DOHH2 (cell line): ENCODE data around the gene GART.

Experiments used
- H3F3A ChIP-seq: fragments of 200-600 bp; sonication (generic), shearing (Covaris generic); 2 replicates; pipeline ENCODE4 v1.6.0; 2016; ENCODE audit warnings: antibody characterized with exemption, mild to moderate bottlenecking; ENCODE audit not compliant: control insufficient read depth, insufficient read depth
- H3K27ac ChIP-seq: fragments of 200-600 bp; sonication (generic); 2 replicates; pipeline ENCODE4 v1.5.1; 2014; ENCODE audit warnings: low read depth, mild to moderate bottlenecking, low read length, moderate library complexity
- H3K27me3 ChIP-seq: fragments of 200-600 bp; sonication (generic); 2 replicates; pipeline ENCODE4 v1.6.1; 2014; ENCODE audit warnings: mild to moderate bottlenecking, low read length, mixed read lengths; ENCODE audit not compliant: control insufficient read depth
- H3K36me3 ChIP-seq: fragments of 200-600 bp; sonication (generic); 2 replicates; pipeline ENCODE4 v1.6.1; 2014; ENCODE audit warnings: mild to moderate bottlenecking, low read length, moderate library complexity, mixed read lengths; ENCODE audit not compliant: control insufficient read depth
- H3K4me1 ChIP-seq: fragments of 200-600 bp; sonication (generic); 2 replicates; pipeline ENCODE4 v1.6.1; 2014; ENCODE audit warnings: mild to moderate bottlenecking, low read length, mixed read lengths; ENCODE audit not compliant: control insufficient read depth
- H3K4me2 ChIP-seq: fragments of 200-600 bp; sonication (generic); 2 replicates; pipeline ENCODE4 v1.6.0; 2014; ENCODE audit warnings: mild to moderate bottlenecking, low read length, moderate library complexity
- H3K4me3 ChIP-seq: fragments of 200-600 bp; sonication (generic); 2 replicates; pipeline ENCODE4 v1.5.1; 2014; ENCODE audit warnings: mild to moderate bottlenecking, low read length, mixed read lengths
- H3K79me2 ChIP-seq: fragments of 200-600 bp; sonication (generic); 2 replicates; pipeline ENCODE4 v1.6.1; 2014; ENCODE audit warnings: mild to moderate bottlenecking, low read length, mixed read lengths; ENCODE audit not compliant: control insufficient read depth
- H3K9me2 ChIP-seq: fragments of 200-600 bp; sonication (generic); replicated peaks from 2 replicates; pipeline ENCODE4 v1.6.1; 2014; ENCODE audit warnings: mild to moderate bottlenecking, low read length, mixed read lengths; ENCODE audit not compliant: control insufficient read depth
- H3K9me3 ChIP-seq: fragments of 200-600 bp; sonication (generic); 2 replicates; pipeline ENCODE4 v1.6.1; 2014; ENCODE audit warnings: antibody characterized with exemption, low read length, mixed read lengths; ENCODE audit not compliant: control insufficient read depth, insufficient read depth
- H4K20me1 ChIP-seq: fragments of 200-600 bp; sonication (generic); 2 replicates; pipeline ENCODE4 v1.6.0; 2014; ENCODE audit warnings: low read depth, mild to moderate bottlenecking, antibody characterized with exemption, low read length, moderate library complexity; ENCODE audit not compliant: control insufficient read depth, insufficient read depth
- CTCF ChIP-seq: fragments of 200-600 bp; sonication (generic); IDR thresholded peaks from one replicate; pipeline ENCODE4 v1.5.1; 2014; ENCODE audit warnings: antibody characterized with exemption, mild to moderate bottlenecking, low read depth, low read length; ENCODE audit not compliant: poor library complexity, severe bottlenecking
- EZH2phosphoT487 ChIP-seq: fragments of 200-600 bp; sonication (generic); IDR thresholded peaks from 2 replicates; pipeline ENCODE4 v1.6.1; 2017; ENCODE audit warnings: borderline replicate concordance, mild to moderate bottlenecking, antibody characterized with exemption, low read length, moderate library complexity, mixed read lengths

Gene GART

DNA sequence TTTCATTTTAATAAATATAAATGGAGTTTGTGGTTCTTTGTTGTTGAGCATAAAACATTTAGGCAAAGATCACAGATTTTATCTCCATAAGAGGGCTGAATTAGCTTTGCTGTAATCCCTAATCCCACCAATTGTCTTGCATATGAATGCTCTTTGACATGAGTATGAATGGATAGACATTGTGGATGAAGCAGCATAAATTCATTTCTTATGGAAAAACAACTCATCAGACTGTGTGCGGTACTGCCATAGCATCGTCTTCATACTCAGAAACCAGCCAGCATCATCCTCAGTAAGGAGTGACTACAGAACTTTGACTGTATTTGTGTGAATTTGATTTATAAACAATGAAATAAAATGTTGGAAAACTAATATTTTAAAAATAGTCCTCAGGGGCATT, 20.5 kb upstream of the GART start:
- Histone ChIP-seq H3K4me2 (no peak overlapping the region), H3F3A (peaks cover 27% of the 10 kb centered on the region), H3K9me3 (no peaks in the 10 kb centered on the region), H3K27me3 (no peaks in the 10 kb centered on the region), H3K9me2 (no peaks in the 10 kb centered on the region), H3K27ac (no peak overlapping the region), H3K4me1 (no peaks in the 10 kb centered on the region), H3K79me2 (peaks cover 73% of the 10 kb centered on the region), H4K20me1 (peaks cover 13% of the 10 kb centered on the region; the same call in 1 of the 2 replicates), H3K36me3 (peaks cover 94% of the 10 kb centered on the region), H3K4me3 (no peak overlapping the region)
- TF ChIP-seq CTCF (no peak), EZH2phosphoT487 (no peak)

GRCh38 chr21:33561373-33561772, 19.5 kb upstream of the GART start:
- Histone ChIP-seq H3K9me3 (no peaks in the 10 kb centered on the region), H3K9me2 (no peaks in the 10 kb centered on the region), H3K27me3 (no peaks in the 10 kb centered on the region), H4K20me1 (peaks cover 13% of the 10 kb centered on the region; the same call in 1 of the 2 replicates), H3K4me1 (no peaks in the 10 kb centered on the region), H3K4me2 (no peak overlapping the region), H3K79me2 (peaks cover 83% of the 10 kb centered on the region), H3K4me3 (no peak overlapping the region), H3K27ac (no peak overlapping the region), H3K36me3 (peaks cover 96% of the 10 kb centered on the region), H3F3A (peaks cover 20% of the 10 kb centered on the region)
- TF ChIP-seq EZH2phosphoT487 = no peak
- no peak for TF ChIP-seq CTCF

DNA sequence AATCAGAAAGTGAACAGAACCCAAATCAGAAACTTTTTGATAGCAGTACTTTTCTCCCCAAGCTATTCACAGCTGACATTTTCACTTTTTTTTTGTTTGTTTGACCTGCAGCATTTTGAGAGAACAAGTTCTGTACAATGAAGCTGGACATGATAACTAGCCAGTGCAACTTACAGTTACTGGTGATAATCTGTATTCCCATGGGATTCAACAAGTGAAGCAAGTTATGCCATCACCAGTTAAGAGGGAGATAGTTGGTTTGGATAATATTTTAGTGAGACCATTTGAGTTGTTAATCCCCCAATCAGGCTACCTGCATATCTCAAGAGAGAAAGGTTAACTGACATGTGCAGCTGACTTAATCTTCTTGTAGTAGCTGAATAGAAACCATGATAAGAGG, 19.0 kb upstream of the GART start:
- peaks cover 17% of the 10 kb centered on the region; the same call in 1 of the 2 replicates for H4K20me1 ChIP-seq
- peaks cover 97% of the 10 kb centered on the region for H3K36me3 ChIP-seq

More for the DNA sequence above, 19.0 kb upstream of the GART start:
- Histone ChIP-seq H3F3A (peaks cover 21% of the 10 kb centered on the region), H3K9me2 (no peaks in the 10 kb centered on the region), H3K4me2 (no peak overlapping the region), H3K4me1 (no peaks in the 10 kb centered on the region), H3K9me3 (no peaks in the 10 kb centered on the region), H3K4me3 (no peak overlapping the region), H3K27me3 (no peaks in the 10 kb centered on the region), H3K27ac (no peak overlapping the region), H3K79me2 (peaks cover 87% of the 10 kb centered on the region)
- TF ChIP-seq EZH2phosphoT487 (no peak), CTCF (no peak)
